Measurements from ENCODE around the gene CDK5RAP2.

DNA sequence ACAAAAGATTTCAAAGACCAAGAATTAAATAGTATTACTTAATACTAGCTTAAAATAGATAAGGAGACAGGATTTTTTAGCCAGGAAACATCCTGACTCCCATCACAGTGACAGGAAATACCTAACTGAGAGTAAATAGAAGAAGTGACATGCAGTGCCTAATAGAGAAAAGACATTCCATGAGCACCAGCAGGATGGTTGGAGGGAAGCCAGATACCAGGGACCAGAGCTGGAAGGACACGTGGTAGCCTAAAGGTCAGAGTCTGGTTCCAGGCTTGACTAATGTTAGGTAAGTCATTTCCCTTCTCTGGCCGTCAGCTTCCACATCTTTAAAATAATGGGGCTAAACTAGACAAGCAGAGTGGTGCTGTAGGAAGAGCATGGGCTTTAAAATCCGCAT lies 41.6 kb downstream of the CDK5RAP2 start:
- TF ChIP-seq, protein P1, sequence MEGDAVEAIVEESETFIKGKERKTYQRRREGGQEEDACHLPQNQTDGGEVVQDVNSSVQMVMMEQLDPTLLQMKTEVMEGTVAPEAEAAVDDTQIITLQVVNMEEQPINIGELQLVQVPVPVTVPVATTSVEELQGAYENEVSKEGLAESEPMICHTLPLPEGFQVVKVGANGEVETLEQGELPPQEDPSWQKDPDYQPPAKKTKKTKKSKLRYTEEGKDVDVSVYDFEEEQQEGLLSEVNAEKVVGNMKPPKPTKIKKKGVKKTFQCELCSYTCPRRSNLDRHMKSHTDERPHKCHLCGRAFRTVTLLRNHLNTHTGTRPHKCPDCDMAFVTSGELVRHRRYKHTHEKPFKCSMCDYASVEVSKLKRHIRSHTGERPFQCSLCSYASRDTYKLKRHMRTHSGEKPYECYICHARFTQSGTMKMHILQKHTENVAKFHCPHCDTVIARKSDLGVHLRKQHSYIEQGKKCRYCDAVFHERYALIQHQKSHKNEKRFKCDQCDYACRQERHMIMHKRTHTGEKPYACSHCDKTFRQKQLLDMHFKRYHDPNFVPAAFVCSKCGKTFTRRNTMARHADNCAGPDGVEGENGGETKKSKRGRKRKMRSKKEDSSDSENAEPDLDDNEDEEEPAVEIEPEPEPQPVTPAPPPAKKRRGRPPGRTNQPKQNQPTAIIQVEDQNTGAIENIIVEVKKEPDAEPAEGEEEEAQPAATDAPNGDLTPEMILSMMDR (optimal IDR thresholded peaks at IDR 0.05 in 1 of 3, IDR thresholded peaks at IDR 0.05 in 1 of 3, conservative IDR thresholded peaks at IDR 0.05 in 1 of 3; ENCODE audit: extremely low read depth in 1 of 3, insufficient read depth in 2 of 3, low read length in 3 of 3) = no peak
- TF ChIP-seq EZH2 (IDR thresholded peaks at IDR 0.05; ENCODE audit: low read length) = no peak
